ENCODE measurements around the gene IRX5.

The IRX5 gene

DNA sequence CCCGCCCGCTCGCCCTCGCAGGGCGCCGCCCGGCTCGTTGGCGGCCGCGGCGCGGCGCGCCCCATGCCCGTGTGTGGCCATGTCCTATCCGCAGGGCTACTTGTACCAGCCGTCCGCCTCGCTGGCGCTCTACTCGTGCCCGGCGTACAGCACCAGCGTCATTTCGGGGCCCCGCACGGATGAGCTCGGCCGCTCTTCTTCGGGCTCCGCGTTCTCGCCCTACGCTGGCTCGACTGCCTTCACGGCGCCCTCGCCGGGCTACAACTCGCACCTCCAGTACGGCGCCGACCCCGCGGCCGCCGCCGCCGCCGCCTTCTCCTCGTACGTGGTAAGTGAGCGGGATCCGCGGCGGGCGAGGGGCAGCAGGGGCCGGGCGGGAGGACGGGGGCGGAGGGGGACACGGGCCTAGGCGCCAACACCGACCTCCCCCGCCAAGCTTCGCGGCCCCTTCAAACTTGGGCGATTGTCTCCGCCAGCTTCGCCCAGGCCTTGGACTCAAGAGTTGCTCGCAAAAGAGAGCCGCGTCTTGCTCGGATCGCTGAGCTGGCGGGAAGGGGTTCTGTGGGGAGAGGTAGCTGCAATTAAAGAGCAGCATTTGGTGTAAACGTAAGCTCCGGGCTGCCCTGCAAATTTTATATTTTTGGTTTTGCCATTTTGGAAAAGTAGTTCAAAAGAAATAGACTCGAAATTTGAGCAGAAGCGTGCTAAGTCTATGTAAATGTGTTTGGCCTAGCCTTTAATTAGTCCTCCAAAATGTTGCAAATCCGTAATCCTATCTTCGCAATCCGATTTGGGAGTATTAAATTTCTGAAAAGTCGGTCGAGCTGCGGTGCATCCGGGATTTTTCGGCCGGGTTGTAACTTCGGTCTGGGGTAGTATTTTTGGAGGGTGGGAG, 702 bp downstream of the IRX5 start:
- no peak for DNase-seq

DNA sequence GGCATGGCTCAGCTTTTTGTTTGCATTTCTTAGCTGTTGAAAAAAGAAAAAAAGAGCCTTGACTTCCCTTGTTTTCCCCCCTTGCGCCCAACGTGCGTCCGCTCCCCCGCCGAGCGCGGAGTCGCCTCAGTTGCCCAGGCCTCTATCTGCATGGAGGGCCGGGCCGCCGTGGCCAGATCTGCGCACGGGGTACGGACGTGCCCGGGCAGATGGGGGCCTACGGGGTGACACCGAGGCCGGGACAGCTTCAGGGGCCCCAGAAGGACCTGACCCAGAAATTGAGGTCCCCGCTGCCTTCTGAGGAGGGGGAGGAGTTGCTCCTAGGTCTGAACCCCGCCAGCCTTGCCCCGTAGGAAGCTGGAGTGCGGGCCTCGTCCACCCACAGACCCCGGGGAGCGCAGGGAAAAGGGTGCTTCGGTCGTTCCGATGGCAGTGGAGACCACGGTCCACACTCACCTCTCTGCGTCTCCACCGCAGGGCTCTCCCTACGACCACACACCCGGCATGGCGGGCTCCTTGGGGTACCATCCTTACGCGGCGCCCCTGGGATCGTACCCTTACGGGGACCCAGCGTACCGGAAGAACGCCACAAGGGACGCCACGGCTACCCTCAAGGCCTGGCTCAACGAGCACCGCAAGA, 1.5 kb downstream of the IRX5 start:
- no peak for DNase-seq

DNA sequence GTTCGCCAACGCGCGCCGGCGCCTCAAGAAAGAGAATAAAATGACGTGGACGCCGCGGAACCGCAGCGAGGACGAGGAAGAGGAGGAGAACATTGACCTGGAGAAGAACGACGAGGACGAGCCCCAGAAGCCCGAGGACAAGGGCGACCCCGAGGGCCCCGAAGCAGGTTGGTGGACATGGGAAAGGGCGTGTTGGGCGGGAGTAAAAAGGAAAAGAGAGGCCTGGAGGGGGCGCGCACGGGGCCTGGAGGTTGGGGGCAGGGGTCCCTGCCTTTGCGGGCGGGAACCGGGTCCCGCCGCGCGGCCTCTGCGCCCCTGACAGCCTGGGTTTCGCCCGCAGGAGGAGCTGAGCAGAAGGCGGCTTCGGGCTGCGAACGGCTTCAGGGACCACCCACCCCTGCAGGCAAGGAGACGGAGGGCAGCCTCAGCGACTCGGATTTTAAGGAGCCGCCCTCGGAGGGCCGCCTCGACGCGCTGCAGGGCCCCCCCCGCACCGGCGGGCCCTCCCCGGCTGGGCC, 2.1 kb downstream of the IRX5 start:
- DNase-seq = no peak

DNA sequence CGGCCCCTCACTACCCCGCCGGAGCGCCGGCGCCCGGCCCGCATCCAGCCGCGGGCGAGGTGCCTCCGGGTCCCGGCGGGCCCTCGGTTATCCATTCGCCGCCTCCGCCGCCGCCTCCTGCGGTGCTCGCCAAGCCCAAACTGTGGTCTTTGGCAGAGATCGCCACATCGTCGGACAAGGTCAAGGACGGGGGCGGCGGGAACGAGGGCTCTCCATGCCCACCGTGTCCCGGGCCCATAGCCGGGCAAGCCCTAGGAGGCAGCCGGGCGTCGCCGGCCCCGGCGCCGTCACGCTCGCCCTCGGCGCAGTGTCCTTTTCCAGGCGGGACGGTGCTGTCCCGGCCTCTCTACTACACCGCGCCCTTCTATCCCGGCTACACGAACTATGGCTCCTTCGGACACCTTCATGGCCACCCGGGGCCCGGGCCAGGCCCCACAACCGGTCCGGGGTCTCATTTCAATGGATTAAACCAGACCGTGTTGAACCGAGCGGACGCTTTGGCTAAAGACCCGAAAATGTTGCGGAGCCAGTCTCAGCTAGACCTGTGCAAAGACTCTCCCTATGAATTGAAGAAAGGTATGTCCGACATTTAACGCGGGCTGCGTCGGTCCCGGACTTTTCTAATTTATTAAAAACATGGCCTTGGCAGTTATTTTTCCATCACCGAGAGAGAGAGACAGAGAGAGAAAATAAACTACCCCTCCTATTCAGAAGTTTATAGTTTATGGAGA, 2.8 kb downstream of the IRX5 start:
- no peak for DNase-seq

DNA sequence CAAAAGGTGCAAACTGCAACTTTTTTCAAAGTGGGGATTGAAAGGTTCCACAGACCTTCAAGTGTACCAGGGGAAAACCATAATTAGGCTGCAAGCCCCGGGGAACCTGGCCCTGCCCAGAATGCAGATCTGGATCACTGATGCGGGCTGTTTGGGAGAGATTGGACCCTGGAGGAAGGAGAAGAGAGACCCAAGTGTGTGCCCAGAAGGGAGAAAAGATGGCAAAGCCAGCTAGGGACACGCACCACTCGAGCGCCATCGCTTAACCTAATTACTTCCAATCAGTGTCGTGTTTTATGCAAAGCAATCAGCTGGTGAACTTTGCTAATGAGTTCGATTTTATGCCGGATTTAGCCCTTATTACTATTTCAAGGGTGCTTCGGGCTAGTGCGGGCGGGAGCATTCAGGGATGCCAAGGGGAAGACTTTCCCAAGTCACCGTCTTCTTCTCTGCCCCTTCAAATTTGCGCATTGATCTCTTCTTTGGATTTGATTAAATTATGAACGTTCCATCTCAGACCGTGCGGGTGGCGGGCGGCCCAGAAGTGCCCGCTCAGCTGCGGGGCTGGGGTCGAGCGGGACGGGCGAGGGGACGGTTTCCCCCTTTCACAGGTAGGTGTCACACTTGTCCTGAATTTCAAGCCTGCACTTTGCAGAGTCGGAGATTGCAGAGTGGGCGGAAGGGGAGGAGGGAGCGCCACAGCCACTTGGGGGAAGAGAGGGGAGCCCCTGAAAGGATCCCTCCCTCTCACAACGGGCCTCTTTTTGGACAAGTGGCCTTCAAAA, 4.0 kb downstream of the IRX5 start:
- no peak for DNase-seq

DNA sequence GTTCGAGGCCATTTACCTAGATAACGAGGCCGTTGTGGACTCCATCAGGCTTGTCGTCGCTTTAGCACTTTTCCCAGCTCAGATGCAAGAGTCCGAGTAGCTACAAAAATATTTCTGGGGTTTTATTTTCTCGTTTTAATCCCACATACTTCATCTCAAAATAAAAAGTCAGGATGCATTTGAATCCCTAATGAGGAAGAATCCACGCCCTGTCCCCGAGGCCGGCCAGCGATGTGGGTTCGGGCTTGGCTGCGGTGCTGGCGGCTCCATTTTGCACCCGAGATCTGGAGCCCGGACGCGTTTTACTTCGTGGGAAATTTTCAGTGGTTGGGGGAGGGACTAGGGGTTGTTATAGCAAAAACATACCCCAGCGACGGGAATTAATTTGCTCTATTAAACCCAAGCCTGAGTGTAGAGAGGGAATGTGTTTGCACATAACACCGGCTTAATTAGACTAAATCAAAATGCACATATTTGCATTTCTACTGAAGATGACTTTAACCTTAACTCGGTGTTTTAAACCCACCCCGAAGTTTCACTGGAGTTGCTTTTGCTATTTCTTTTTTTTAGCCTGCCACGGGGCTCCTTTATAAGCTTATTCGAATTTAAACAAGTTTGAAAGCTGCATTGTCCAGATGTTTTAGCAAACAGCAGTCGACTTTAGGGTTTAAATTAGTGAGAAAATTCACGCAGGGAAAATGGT, 4.8 kb downstream of the IRX5 start:
- DNase-seq = no peak

DNA sequence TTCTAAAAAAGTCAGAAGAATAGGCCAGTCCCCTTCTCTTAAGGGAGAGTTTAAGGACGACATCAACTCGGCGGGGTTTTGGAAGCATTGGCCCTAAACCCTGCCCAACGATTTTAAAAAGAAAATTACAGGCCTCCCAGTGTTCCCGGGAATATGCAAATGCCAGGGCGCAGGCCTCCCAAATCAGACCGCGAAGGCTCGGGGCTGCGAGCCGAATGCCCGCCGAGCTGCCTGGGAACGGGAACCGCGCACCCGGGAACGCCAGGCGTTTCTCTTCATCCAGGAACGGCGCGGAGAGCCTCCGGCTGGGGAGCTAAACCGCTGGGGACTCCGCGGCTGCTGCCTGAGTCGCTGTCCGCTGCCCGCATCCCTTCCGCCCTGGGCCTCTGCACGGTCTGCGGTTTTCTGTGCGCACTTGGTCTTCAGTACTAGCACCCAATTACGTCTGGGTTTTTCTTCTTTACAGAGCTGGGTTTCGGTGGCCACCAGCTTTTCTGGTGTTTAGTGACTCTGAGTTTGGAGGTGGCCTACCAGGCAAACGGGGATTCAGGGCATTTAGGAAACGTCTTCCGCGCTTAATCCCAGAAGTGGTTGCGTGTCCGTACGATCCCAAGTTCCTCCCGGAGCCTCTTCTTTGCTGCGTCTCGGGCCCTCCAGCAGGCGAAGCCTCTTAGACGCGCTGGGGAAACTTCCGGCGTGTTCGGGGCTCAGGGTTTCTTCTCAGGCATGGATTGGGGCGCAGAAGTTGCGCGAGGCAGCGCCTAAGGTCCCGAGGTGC, 5.7 kb downstream of the IRX5 start:
- DNase-seq = no peak

DNA sequence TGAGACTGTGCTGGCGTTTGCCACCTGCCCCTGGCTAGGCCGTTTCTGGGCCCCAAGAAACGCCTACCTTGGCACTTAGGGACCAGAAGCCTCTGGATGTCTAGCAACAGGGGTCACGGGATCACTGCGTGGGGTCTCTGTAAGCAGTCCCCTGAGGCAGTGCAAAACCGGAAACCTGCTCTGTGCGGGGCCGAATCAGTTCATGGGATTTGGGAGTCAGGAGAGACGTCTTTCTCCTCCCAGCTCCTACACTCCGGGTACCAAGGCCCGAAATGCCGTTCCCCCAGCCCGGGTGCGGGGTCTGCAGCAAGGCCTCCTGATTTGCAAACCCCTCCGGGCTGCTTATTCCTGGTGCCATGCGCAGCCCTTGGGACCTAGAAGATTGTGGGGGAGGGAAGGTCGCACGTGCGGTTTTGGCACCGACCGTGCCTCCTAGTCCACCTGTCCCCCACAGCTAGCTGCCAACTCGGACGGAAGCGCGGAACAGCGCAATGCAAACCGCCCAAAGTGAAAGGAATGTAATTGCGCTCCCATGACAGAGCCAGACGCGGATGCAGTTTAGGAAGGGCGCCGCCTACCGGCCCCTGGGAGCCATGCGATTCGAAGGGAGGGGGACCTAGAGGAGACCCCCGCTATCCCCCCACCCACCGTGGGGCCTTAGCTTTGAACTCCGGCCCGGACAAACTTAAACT, 6.5 kb downstream of the IRX5 start:
- DNase-seq = no peak

DNA sequence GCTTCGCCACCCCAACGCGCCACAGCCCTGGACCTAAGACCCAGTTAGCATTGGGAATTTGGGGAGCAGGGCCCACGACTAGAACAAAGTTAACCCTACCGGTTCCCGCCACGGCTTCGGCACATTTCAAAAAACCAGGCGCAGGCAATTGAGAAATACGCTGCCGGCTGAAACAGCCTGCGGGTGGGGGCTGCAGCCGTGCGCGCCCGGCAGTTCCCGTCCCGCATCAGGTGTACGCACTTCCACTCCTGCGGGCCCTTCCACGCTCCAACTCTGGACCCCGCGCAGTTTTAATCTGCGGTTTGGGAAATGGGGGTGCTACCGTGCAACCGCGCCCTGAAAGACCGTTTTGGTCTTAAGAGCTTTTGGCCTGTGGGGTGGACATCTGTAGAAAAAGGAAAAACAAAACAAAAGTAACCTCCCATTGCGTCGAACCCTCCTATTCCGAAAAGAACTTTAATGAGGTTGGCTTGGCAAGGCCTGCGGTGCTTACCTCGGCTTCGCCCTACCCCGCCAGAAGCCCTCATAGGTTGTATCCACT, 7.1 kb downstream of the IRX5 start:
- no peak for DNase-seq

DNA sequence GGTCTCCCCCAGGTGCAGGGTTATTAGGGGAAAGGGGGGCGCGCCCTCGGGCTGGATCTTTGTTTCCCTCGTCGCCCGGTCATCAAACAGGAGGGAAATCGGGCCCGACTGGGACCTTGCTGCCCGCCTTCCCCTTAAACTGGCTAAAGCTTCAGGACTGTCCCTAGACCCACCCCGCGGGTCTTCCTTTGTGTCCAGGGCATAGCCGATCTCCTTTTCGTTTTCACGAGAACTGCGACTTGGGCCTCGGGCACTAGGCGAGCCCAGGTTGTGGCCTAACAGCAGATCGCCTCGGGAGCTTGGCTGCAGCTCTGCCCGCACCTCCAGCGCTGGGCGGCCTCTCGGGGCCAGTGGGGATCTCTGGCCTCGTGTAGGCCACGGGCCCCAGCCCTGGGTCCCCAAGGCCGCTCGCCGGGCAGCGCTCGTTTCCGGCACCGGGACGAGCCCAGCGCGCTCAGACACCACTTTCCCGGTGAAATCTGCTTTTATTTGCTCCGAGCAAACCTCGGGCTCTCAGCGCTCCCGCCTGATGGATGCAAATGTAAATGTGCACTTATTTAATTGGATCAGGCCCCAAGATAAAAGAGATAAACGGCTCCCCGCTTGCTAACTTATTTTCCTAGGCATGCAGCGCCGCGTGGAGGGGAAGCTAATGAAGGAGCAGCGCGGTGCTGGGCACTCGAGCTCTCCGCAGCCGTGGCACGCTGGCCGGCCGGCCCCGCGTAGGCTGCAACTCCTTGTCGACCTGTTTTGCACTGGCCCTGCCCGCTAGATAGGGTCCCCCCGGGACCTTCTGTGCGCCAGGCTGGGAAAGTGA, 7.8 kb downstream of the IRX5 start:
- no peak for DNase-seq

DNA sequence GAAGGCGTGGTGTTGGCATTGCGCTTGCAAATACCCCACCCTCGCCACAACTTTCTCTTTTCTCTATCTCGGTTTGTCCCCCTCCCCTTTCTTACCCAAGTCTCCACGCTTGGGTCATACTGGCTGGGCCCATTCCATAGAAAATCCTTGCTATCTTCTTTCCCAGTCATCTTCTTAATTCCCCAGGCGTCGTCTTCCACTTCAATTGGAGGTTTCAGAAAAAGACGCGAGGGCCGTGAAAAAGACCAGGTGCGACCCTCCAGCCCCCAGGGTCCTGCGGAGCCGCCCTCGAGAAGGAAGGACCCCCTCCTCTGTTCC, 8.3 kb downstream of the IRX5 start:
- DNase-seq = no peak

DNA sequence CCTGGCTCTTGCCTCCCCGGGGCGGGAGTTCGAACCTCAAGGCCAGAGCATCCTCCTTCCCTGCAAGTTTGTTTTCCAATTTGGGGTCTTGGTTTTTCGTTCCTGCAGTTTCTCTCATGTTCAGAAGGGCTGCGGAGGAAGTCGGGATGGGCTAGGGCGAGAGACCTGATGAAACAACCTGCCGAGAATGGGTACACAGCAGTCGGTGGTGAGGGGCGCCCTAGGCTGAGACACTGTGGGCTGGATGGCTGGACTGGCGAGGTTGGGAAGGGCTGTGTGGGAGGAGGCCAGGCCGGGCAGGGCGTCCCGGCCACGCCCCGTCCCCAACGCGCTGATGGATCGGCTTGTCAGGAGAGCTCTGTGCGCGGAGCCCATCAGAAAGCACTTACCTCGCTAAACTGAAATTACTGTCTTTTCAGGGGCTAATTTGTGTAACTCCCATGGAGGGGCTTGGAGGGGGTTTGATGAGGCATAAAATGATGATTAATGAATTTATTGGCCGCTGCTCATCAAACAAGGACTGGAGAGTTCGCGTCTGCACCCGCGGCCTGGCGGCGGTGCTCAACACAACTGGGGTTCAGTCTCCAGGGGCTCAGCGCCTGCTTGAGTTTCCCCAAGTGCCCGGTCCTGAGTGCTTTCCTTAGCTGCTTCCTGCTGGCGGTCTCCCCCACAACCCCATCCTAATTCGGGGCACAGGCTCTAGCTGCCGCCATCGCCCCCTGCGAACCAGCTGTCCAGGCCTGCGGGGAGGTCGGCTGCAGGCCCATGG, 9.0 kb downstream of the IRX5 start:
- no peak for DNase-seq

DNA sequence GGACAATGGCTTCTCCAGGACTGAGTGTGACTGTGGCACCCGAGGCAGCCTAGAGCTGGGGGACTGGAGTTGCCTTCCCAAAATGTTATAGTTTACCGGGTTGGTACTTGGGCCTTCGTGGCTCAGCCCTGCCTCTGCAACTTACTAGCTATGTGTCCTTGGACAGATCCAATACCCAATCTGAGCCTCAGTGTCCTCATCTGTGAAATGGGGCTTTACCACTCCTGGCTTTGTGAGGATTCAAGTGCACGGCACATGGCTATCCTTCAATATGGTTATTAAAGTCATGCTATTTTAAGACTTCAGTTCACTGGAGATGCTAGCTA, 9.6 kb downstream of the IRX5 start:
- no peak for DNase-seq

DNA sequence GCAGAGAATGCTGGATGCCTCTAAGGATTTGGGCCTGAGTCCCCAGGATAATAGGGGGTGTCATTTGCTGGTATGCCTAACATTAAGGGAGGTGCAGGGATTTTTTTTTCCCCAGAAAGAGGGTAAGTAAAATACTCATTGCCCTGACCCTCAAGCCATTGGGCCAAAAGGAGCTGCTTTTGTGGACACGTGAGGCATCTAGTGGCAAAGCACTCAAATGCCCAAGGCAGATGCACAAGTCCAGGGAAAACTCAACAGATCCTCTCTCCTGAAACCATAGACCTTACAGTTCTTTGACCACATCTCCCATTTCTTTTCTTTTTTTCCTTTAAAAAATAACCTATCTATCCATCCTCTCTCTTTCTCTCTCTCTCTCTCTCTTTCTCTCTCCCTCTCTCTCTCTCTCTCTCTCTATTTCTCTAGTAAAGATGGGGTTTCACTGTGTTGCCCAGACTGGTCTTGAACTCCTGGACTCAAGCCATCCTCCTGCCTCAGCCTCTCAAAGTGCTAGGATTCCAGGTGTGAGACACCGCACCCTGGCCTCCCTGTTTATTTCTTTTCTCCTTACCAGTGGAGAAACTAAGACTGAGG, 11.8 kb downstream of the IRX5 start:
- DNase-seq = no peak

DNA sequence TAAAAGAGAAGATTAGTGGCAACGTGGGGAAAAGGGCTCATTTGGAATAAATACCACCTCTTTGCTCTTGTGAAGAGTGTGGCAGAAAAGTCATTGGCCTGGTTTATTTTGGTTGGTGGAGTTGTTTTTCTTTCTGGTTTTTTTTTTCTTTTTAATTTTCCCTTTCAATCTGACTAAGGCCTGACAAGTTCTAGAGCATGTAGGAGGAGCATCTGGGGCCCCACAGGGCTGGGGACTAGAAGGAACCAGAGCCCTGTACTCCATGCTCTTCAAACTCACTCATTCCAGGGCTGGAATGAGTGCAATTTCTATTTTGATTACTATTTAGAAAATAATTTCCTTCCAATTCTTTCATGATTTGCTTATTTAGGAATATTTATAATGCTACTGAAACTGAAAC, 13.3 kb downstream of the IRX5 start:
- DNase-seq = no peak

DNA sequence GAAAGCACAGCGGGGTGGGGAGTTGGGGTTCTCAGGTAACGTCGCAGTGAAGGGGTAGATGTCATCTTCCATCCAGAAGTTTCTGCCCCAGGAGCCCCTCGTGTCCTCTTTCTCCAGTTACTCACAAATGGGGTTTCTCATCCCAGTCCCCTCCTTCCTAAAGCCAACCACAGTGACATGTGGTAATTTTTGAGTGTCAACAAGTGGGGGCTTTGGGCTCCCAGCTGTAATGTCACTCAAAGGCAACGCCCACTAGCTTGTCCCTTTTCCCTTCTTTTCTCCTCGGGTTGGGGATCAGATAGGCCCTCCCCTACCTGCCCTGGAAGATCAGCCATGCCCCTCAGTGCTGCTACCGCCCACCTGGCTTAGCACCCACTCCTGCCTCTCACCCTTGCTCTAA, 14.4 kb downstream of the IRX5 start:
- DNase-seq = no peak

DNA sequence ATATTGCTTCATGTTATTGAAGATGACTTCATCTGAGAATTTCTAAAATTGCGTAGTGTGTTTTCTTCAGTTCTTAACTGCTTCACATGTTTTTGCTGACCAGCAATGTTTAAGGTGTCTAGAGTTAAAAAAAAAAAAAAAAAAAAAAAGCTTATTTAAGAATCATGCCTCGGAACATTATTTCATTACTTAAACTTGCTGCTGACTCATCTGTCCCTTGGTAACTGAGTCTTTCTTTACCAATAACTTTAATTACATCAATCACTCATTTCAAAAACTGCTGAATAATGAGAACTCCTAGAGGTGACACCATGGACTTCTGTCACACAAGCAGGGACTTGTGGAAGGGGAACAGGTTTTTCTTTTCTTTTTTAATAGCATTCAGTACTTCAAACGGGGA, 16.2 kb downstream of the IRX5 start:
- no peak for DNase-seq

DNA sequence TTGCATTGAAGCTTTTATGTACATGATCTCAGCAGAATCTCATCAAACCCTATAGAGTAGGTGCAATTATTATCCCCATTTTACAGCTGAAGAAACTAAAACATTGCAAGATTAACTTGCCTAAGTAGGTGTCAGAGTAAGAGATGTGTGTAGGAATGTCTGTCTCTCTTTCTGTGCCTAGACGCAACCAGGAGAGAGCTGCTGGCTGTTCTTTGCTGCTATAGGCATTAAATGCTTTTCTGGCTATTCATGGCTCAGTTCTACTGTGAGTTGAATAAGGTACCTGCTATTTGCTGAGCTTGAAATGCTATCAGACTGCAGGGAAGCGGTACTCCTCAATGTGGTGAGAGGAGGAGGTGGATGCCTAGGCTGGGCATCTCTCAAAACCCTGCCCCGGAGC, 17.0 kb downstream of the IRX5 start:
- DNase-seq = no peak

DNA sequence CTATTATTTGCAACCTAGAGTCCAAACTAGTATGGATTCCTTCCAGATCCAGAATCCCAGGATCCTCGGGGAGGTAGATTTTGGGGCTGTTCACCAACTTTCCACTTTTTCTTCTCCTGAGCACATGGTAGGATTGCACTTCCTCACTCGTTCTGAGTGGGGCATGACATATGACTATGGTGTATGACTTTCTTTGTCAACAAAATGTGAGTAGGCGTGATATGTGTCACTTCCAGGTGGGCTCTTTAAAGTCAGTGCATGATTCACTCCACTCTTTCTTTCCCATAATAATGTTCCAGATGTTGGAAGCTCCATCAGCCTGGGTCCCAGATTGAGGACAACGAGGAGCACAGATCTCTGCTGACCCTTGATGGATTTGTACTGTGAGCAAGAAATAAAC, 21.5 kb downstream of the IRX5 start:
- no peak for DNase-seq

Data from stimulated activated CD4-positive, alpha-beta T cell treated with anti-CD3 and anti-CD28 coated beads, Interleukin-1b, Interleukin-23, amount 100 ng/mL, for 48 hours (primary cell).